IPS-NIHi11 (cell line): ENCODE results near the gene LAMB1.

Source experiments
- DNase-seq: peaks from one replicate; pipeline ENCODE4 v3.0.0; 2012; ENCODE audit warnings: mixed read lengths, low spot score

LAMB1 gene

DNA sequence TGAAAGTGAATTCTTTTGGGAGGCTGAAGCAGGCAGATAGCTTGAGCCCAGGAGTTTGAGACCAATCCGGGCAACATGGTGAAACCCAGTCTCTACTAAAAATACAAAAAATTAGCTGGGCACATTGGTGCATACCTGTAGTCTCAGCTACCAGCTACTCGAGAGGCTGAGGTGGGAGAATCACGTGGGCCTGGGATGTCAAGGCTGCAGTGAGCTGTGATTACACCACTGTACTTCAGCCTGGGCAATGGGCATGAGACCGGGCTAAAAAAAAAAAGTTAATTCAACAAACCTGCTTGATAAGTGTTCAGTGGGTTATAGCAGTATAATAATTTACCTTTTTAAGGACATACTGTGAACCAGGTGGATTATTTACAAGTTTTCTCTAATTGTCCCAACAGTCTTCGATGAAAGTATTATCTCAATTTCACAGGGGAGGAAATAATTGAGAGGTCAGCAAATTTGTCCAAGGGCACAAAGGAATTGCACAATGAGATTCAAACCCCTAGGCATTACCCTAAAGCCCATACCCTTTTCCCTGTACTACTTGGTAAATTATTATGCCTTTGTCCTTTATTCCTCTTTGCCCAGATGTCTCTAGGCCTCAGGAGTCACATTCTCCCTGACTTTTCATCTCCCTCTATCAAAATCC, 125.1 kb downstream of the LAMB1 start:
- no peak for DNase-seq

DNA sequence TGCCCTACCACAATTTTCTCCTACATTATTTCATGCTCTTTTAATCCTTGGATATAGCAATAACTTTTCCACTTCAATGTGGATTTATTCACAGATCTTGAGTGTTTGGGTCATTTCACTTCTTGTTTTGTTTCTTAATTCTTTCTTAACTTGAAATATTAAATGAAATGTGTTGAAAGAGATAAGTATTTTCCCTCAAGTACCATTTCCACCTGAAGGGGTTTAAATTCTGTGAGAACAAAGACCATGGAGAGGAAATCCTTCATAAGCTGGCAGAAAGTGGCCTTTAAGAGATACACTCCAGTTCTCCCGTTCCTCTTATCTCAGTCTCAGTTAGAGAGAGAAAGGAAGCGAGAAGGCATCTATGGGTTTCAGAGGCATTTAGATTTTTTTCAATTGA, 126.0 kb downstream of the LAMB1 start:
- no peak for DNase-seq

DNA sequence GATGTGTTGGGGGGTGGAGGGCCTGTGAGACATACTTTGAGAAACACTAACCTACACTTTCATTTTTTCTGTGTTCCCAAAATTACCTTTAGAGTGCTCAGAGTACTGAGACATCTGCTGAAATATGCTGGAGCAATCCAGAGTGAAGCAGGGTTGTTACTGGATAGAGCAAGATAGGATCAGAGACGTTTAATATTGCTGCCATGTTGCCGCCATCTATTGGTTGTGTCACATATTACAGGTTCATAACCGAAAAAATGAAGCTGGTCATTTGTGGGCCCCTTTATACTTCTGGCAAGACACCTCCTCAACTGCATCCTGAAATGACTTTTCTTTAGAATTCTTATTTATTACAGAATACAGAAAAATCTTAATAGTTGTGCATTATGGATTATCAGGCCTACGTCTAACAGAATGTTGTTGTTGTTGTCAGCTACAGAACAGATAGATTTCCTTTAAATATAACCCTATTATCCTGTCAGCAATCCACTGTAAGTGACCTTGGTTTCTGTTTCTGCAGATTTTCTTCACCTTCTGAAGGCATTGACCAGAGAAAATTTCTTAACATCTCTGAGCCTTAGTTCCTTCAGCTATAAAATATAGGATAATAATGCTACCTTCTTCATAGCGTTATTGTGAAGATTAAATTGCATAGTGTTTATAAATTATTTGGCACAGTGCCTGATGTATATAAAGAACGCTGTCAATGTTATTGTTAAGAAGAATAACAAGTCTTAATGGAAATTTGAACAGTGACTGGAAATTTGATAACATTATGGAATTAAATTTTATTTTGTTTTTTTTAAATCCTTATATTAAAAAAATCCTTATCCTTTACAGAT, 128.1 kb downstream of the LAMB1 start:
- peak; percentile 60 for DNase-seq

DNA sequence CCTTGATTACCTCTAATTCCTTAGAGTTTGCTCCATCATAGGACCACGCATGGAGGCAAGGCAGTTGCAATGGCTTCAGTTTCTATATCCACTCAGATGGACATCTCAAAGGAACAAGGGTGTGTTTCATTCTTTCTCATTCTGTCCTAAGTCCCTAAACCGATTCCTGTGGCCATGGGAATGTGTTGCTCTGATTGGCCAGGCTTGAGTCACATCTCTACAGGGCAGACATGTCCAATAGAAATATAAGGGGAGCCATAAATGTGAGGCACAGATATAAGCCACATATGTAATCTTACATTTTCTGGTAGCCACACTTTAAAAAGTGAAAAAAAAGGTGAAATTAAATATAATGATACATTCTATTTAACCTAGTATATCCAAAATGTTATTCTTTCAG, 128.8 kb downstream of the LAMB1 start:
- no peak for DNase-seq
